ENCODE measurements around the gene CAPN9. TPM values are rescaled to one million over a fixed set of nuclear protein-coding genes. Genes with fewer than 3 reads are reported as not detected.
"Not testable (repeated sequence)": the region's sequence is repeated elsewhere in the genome, so short reads cannot be mapped to it uniquely, and the experiment has no call there.

The CAPN9 gene
- total RNA-seq, 1 donor from 2014 or later = 0.16 TPM

DNA sequence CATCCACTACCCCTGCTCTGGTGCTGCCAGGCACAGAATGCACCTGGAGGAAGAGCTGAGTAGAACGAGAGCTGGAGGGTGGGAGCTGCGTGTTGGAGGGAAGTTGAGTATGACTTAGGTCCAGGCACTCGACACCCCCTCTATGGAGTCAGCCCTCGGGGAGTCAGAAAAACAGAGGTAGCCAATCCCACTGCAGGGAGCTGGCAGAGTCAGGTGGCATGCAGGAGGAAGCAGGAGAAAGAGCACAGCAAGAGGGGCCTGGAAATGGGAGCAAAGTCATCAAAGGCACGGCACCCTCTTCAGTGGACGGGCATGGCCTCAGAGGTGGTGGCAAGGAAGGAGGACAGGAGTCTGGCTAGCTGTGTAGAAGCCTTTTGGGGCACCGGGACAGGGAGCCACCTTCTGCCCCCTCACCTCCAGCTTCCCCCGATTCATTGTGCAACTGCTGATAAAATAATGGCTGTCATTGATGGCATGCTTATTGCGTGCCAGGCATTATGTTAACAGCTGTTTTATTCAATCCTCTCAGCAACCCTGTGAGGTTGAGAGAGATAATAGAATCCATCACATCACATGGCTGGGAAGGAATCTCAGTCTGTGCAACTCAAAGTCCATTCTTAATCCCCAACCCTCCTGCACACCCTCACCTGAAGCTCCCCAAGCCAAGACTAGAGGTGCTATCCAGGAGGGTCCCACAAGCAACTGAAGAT is 79.1 kb downstream of the CAPN9 start:
- no peak for DNase-seq

GRCh38 chr1:230827081-230827681 is 80.0 kb downstream of the CAPN9 start:
- DNase-seq = peak; percentile 37

DNA sequence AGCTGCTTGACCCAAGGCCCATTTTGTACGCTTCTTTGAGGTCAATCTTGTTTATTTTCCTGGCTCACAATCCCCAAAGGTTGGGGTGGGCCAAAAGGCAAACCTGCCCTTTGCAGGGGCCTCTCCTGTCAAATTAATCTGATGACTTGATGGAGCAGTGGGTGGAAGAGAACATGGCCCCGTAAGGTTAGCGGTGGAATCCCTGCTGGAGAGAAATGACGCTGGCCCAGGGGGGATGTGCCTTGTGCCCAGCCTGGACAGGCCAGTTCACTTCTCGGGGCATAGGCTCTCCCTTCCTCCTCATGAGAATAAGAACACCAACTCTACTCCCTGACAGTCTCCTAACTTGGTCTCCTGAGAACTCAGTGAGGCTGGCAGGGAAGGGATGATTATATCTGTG is 80.6 kb downstream of the CAPN9 start:
- no peak for DNase-seq

- DNase-seq = no peak
Measured at GRCh38 chr1:230828421-230828820, 81.2 kb downstream of the CAPN9 start.

GRCh38 chr1:230831771-230832170 is 84.6 kb downstream of the CAPN9 start:
- DNase-seq = no peak

DNA sequence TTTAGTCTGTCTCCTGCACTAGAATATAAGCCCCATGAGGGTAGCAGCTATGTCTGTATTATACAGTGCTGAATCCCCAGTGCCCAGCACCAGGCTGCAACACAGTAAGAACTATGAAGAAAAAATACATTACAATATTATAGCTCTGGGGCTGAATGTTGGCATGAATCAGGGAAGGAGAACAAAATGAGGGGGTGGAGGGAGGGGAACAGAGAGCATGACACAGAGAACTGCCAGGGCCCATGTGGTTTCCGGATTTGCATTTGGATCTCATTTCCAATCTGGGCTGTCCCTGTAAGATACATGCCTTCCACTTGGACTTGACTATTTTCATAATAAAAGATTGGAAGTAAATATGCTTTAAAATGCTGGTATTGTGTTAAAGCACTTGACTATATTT is 85.3 kb downstream of the CAPN9 start:
- DNase-seq = no peak

GRCh38 chr1:230833511-230833910 is 86.3 kb downstream of the CAPN9 start:
- no peak for DNase-seq

DNA sequence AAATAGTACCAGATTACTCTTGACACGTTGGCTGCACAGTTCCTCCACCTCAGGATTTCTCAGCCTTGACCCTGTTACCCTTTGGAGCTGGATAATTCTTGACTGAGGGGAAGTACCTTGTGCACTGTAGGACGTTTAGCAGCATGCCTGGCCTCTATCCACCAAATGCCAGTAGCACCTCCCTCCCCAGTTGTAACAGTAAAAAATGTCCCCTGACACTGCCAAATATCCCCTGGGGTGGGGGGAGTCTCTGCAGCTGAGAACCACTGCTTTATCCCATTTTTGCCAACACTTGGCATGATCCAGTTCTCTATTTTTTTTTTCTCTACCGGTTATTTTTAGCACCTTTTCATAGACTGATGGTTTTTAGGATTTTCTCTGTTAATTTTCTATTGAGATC is 87.1 kb downstream of the CAPN9 start:
- no peak for DNase-seq

- DNase-seq = no peak
Measured at GRCh38 chr1:230836347-230836746, 89.2 kb downstream of the CAPN9 start.

- DNase-seq = no peak
Measured at GRCh38 chr1:230836793-230837192, 89.6 kb downstream of the CAPN9 start.

- no peak for DNase-seq
Measured at GRCh38 chr1:230839173-230839572, 92.0 kb downstream of the CAPN9 start.

GRCh38 chr1:230842801-230843200 is 95.6 kb downstream of the CAPN9 start:
- no peak for DNase-seq

GRCh38 chr1:230843503-230844309 is 96.5 kb downstream of the CAPN9 start:
- DNase-seq = no peak

GRCh38 chr1:230844561-230844960 is 97.4 kb downstream of the CAPN9 start:
- no peak for DNase-seq

- not testable (repeated sequence) for DNase-seq
Measured at GRCh38 chr1:230845184-230845583, 98.0 kb downstream of the CAPN9 start.

DNA sequence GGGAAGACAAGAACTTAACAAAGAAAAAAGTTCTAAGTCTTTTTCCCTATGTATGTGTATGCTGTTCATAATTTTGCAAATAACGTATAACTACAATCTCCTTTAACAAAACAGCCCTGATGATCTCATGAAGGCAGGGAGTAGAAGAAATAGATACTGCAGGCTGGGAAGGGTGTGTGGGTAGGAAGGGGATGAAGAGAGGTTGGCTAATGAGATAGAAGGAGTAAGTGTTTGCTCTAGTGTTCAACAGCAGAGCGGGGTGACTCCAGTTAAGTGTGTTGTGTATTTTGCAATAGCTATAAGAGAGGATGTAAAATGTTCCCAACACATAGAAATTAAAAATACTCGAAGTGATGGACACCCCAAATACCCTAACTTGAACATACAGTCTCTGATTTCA is 101.0 kb downstream of the CAPN9 start:
- DNase-seq = no peak

- DNase-seq = peak; percentile 50
Measured at GRCh38 chr1:230849451-230850224, 102.5 kb downstream of the CAPN9 start.

- DNase-seq = no peak
Measured at GRCh38 chr1:230850547-230850946, 103.4 kb downstream of the CAPN9 start.

DNA sequence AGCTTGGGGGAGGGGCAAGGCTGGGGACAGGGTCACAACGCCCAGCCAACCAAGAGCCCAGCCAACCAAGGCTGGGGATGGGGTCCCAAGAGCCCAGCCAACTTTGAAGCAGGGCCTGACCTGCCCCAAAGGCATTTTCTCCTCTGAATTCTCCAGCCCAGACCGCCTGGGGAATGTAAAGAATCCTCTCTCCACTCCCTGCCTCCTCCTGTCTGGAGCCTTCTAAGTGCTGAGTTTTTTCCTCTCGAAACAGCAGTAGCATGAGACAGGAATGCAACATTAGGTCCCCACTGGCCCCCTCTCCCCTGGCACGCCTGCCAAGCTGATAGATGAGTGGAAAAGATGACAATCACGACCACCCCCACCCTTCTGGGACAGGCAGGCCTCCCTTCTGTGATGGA is 104.1 kb downstream of the CAPN9 start:
- DNase-seq = no peak

Data from occipital lobe (tissue), 2 donors.